Measurements from ENCODE around the gene CASQ2.

The CASQ2 gene

GRCh38 chr1:115809847-115810246 lies 41.3 kb upstream of the CASQ2 start:
- DNase-seq = no peak
- no peaks in the 10 kb centered on the region for H3K27me3 ChIP-seq (replicated peaks; ENCODE audit: insufficient read depth, low read length)
- H3K4me2 ChIP-seq (ENCODE audit: low read depth, low read length) = no peak overlapping the region
- H4K20me1 ChIP-seq (ENCODE audit: insufficient read depth, low read length) = no peaks in the 10 kb centered on the region
- no peak overlapping the region for H2AFZ ChIP-seq (ENCODE audit: low read length)
- no peaks in the 10 kb centered on the region for H3F3A ChIP-seq (ENCODE audit: insufficient read depth, low read length)
- H3K4me1 ChIP-seq (ENCODE audit: low read length) = no peaks in the 10 kb centered on the region
- H3K9ac ChIP-seq (ENCODE audit: low read length) = no peak overlapping the region
- H3K9me3 ChIP-seq (replicated peaks; ENCODE audit: insufficient read depth, low read length) = no peaks in the 10 kb centered on the region
- no peak overlapping the region for H3K4me3 ChIP-seq (ENCODE audit: low read length)
- no peak overlapping the region for H3K27ac ChIP-seq (ENCODE audit: low read length)
- TF ChIP-seq, protein P1, sequence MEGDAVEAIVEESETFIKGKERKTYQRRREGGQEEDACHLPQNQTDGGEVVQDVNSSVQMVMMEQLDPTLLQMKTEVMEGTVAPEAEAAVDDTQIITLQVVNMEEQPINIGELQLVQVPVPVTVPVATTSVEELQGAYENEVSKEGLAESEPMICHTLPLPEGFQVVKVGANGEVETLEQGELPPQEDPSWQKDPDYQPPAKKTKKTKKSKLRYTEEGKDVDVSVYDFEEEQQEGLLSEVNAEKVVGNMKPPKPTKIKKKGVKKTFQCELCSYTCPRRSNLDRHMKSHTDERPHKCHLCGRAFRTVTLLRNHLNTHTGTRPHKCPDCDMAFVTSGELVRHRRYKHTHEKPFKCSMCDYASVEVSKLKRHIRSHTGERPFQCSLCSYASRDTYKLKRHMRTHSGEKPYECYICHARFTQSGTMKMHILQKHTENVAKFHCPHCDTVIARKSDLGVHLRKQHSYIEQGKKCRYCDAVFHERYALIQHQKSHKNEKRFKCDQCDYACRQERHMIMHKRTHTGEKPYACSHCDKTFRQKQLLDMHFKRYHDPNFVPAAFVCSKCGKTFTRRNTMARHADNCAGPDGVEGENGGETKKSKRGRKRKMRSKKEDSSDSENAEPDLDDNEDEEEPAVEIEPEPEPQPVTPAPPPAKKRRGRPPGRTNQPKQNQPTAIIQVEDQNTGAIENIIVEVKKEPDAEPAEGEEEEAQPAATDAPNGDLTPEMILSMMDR (IDR thresholded peaks at IDR 0.05; ENCODE audit: low read length) = no peak
- TF ChIP-seq EZH2 (optimal IDR thresholded peaks at IDR 0.05; ENCODE audit: low read depth, low read length) (no peak), EZH2phosphoT487 (IDR thresholded peaks at IDR 0.05; ENCODE audit: low read length) (no peak)
- H3K79me2 ChIP-seq (ENCODE audit: low read length) = no peaks in the 10 kb centered on the region
- H3K36me3 ChIP-seq (replicated peaks; ENCODE audit: insufficient read depth, low read length) = no peaks in the 10 kb centered on the region
- no peaks in the 10 kb centered on the region for H3K9me2 ChIP-seq (replicated peaks; ENCODE audit: insufficient read depth, low read length)

DNA sequence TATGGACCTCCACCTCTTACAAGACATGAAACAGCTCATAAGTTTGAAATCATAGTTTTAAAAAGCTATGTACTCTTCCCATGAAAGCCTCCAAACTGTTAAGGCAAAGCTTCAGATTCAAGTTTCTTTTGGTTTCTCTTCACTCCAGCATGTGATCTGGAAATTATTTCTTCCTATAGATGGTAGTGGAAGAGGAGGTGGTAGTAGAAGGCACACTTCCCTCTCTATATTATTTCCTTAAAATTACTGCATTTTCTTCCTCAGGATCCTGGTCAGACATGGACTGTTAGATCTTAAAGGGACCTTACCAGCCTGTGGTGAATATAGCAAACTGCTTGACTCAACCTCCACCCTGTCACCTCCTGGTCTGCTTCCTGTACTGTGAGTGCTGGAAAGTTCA lies 40.6 kb upstream of the CASQ2 start:
- TF ChIP-seq EZH2phosphoT487 (IDR thresholded peaks at IDR 0.05; ENCODE audit: low read length) = no peak
- no peak for TF ChIP-seq EZH2 (optimal IDR thresholded peaks at IDR 0.05; ENCODE audit: low read depth, low read length)
- TF ChIP-seq, protein P1 (IDR thresholded peaks at IDR 0.05; ENCODE audit: low read length) = no peak
- no peak overlapping the region for H3K4me3 ChIP-seq (ENCODE audit: low read length)
- H3K27ac ChIP-seq (ENCODE audit: low read length) = no peak overlapping the region
- no peak for DNase-seq
- H2AFZ ChIP-seq (ENCODE audit: low read length) = no peak overlapping the region
- H3K9me3 ChIP-seq (replicated peaks; ENCODE audit: insufficient read depth, low read length) = no peaks in the 10 kb centered on the region
- no peaks in the 10 kb centered on the region for H3F3A ChIP-seq (ENCODE audit: insufficient read depth, low read length)
- H3K4me1 ChIP-seq (ENCODE audit: low read length) = no peaks in the 10 kb centered on the region
- H3K36me3 ChIP-seq (replicated peaks; ENCODE audit: insufficient read depth, low read length) = no peaks in the 10 kb centered on the region
- H4K20me1 ChIP-seq (ENCODE audit: insufficient read depth, low read length) = no peaks in the 10 kb centered on the region
- no peak overlapping the region for H3K9ac ChIP-seq (ENCODE audit: low read length)
- H3K9me2 ChIP-seq (replicated peaks; ENCODE audit: insufficient read depth, low read length) = no peaks in the 10 kb centered on the region
- no peak overlapping the region for H3K4me2 ChIP-seq (ENCODE audit: low read depth, low read length)
- H3K79me2 ChIP-seq (ENCODE audit: low read length) = no peaks in the 10 kb centered on the region
- H3K27me3 ChIP-seq (replicated peaks; ENCODE audit: insufficient read depth, low read length) = no peaks in the 10 kb centered on the region

DNA sequence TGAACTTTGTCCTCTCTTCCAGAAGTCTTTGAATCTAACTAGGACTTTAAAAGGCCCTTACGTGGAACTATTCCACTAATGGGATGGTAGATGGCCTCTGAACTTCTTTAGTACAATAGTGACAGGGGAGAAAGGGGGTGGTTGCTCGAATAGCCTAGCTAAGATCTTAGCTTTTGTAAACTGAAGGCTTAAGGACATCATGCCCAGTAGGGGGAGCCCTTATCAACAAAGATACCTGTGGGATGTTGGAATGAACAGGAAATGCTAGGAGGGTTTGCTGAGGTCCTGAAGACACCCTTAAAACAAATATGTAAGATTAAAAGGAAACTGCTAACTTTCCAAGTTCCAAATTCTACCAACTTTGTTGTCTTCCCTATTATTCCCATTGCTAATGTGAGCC lies 39.2 kb upstream of the CASQ2 start:
- H4K20me1 ChIP-seq (ENCODE audit: insufficient read depth, low read length) = no peaks in the 10 kb centered on the region
- no peaks in the 10 kb centered on the region for H3K36me3 ChIP-seq (replicated peaks; ENCODE audit: insufficient read depth, low read length)
- no peak overlapping the region for H3K4me3 ChIP-seq (ENCODE audit: low read length)
- H2AFZ ChIP-seq (ENCODE audit: low read length) = no peak overlapping the region
- no peaks in the 10 kb centered on the region for H3K4me1 ChIP-seq (ENCODE audit: low read length)
- no peak overlapping the region for H3K9ac ChIP-seq (ENCODE audit: low read length)
- TF ChIP-seq, protein P1 (IDR thresholded peaks at IDR 0.05; ENCODE audit: low read length) = peak; percentile 56
- TF ChIP-seq EZH2 (optimal IDR thresholded peaks at IDR 0.05; ENCODE audit: low read depth, low read length) (no peak), EZH2phosphoT487 (IDR thresholded peaks at IDR 0.05; ENCODE audit: low read length) (no peak)
- H3K4me2 ChIP-seq (ENCODE audit: low read depth, low read length) = no peak overlapping the region
- H3F3A ChIP-seq (ENCODE audit: insufficient read depth, low read length) = no peaks in the 10 kb centered on the region
- peak; percentile 50 for DNase-seq
- no peaks in the 10 kb centered on the region for H3K27me3 ChIP-seq (replicated peaks; ENCODE audit: insufficient read depth, low read length)
- H3K9me2 ChIP-seq (replicated peaks; ENCODE audit: insufficient read depth, low read length) = no peaks in the 10 kb centered on the region
- H3K27ac ChIP-seq (ENCODE audit: low read length) = no peak overlapping the region
- H3K79me2 ChIP-seq (ENCODE audit: low read length) = no peaks in the 10 kb centered on the region
- H3K9me3 ChIP-seq (replicated peaks; ENCODE audit: insufficient read depth, low read length) = no peaks in the 10 kb centered on the region

Data from MM.1S (cell line).